NT2/D1 (cell line): ENCODE data around the gene RPRD1A.
"Not testable (repeated sequence)": the region's sequence is repeated elsewhere in the genome, so short reads cannot be mapped to it uniquely, and the experiment has no call there.

Experiments
- DNase-seq: peaks from one replicate; pipeline ENCODE4 v3.0.0-alpha.2; 2011; ENCODE audit warnings: low read depth, low spot score
- H3K27me3 ChIP-seq: 2 replicates; pipeline ENCODE4 v1.6.0; 2011; ENCODE audit warnings: mild to moderate bottlenecking; ENCODE audit not compliant: insufficient read length, insufficient read depth
- H3K36me3 ChIP-seq: 2 replicates; pipeline ENCODE4 v1.6.1; 2011; ENCODE audit warnings: mild to moderate bottlenecking, low read length, mixed read lengths; ENCODE audit not compliant: insufficient read depth, insufficient read length
- H3K4me1 ChIP-seq: 2 replicates; pipeline ENCODE4 v1.5.1; 2011; ENCODE audit not compliant: insufficient read depth, insufficient read length
- H3K4me3 ChIP-seq: 2 replicates; pipeline ENCODE4 v1.5.1; 2011; ENCODE audit warnings: low read depth; ENCODE audit not compliant: insufficient read length
- H3K9ac ChIP-seq: 2 replicates; pipeline ENCODE4 v1.6.0; 2011; ENCODE audit warnings: low read depth; ENCODE audit not compliant: insufficient read length
- H3K9me3 ChIP-seq: 2 replicates; pipeline ENCODE4 v1.5.1; 2011; ENCODE audit warnings: mild to moderate bottlenecking, low read length; ENCODE audit not compliant: insufficient read depth
- SUZ12 ChIP-seq: IDR thresholded peaks from 2 replicates; pipeline ENCODE4 v1.6.1; 2011; ENCODE audit not compliant: insufficient read length, insufficient read depth; ENCODE audit errors: extremely low read depth
- YY1 ChIP-seq: IDR thresholded peaks from 2 replicates; pipeline ENCODE4 v1.6.1; 2011; ENCODE audit not compliant: insufficient read length, insufficient read depth
- ZNF274 ChIP-seq: IDR thresholded peaks from 2 replicates; pipeline ENCODE4 v1.6.1; 2011; ENCODE audit warnings: mild to moderate bottlenecking, low read depth, low read length

RPRD1A gene

GRCh38 chr18:35969676-35970075 lies 97.7 kb downstream of the RPRD1A start:
- DNase-seq: no peak
- H3K27me3 ChIP-seq: no peaks in the 10 kb centered on the region
- H3K4me1 ChIP-seq: peaks cover 4% of the 10 kb centered on the region
- no peak for TF ChIP-seq SUZ12
- TF ChIP-seq YY1: no peak
- no peak for TF ChIP-seq ZNF274
- peaks cover 9% of the 10 kb centered on the region for H3K36me3 ChIP-seq
- no peaks in the 10 kb centered on the region for H3K9me3 ChIP-seq
- no peak overlapping the region for H3K9ac ChIP-seq
- H3K4me3 ChIP-seq: no peak overlapping the region

- DNase-seq: no peak
These were observed 99.0 kb downstream of the RPRD1A start for GRCh38 chr18:35968278-35968880.

GRCh38 chr18:35967866-35968265 lies 99.5 kb downstream of the RPRD1A start:
- H3K27me3 ChIP-seq, H3K4me1 ChIP-seq, H3K9ac ChIP-seq, H3K36me3 ChIP-seq, DNase-seq, H3K4me3 ChIP-seq, H3K9me3 ChIP-seq: not testable (repeated sequence)

More at GRCh38 chr18:35968278-35968880, 99.0 kb downstream of the RPRD1A start:
- H3K4me3 ChIP-seq: no peak overlapping the region
- H3K27me3 ChIP-seq: no peaks in the 10 kb centered on the region
- no peak overlapping the region for H3K9ac ChIP-seq
- no peaks in the 10 kb centered on the region for H3K36me3 ChIP-seq
- TF ChIP-seq ZNF274: no peak
- no peak for TF ChIP-seq YY1
- TF ChIP-seq SUZ12: no peak
- H3K4me1 ChIP-seq: no peaks in the 10 kb centered on the region
- H3K9me3 ChIP-seq: no peaks in the 10 kb centered on the region

GRCh38 chr18:35964319-35964718 lies 103.0 kb downstream of the RPRD1A start:
- TF ChIP-seq YY1 (no peak), ZNF274 (no peak)
- H3K4me1 ChIP-seq: no peaks in the 10 kb centered on the region
- no peaks in the 10 kb centered on the region for H3K36me3 ChIP-seq
- no peak for DNase-seq
- no peaks in the 10 kb centered on the region for H3K27me3 ChIP-seq
- H3K9me3 ChIP-seq: no peaks in the 10 kb centered on the region
- no peak overlapping the region for H3K4me3 ChIP-seq
- H3K9ac ChIP-seq: no peak overlapping the region

GRCh38 chr18:35962320-35962719 lies 105.0 kb downstream of the RPRD1A start:
- Histone ChIP-seq H3K4me1 (no peaks in the 10 kb centered on the region), H3K27me3 (no peaks in the 10 kb centered on the region), H3K4me3 (no peak overlapping the region), H3K9me3 (no peaks in the 10 kb centered on the region), H3K9ac (no peak overlapping the region), H3K36me3 (no peaks in the 10 kb centered on the region)
- no peak for TF ChIP-seq ZNF274
- TF ChIP-seq YY1: no peak
- DNase-seq: no peak

- no peak for TF ChIP-seq SUZ12
- no peak for TF ChIP-seq ZNF274
- no peak for TF ChIP-seq YY1
- H3K4me1 ChIP-seq: no peaks in the 10 kb centered on the region
- H3K9me3 ChIP-seq: no peaks in the 10 kb centered on the region
- no peaks in the 10 kb centered on the region for H3K27me3 ChIP-seq
- no peaks in the 10 kb centered on the region for H3K36me3 ChIP-seq
- H3K4me3 ChIP-seq: no peak overlapping the region
- H3K9ac ChIP-seq: no peak overlapping the region
- DNase-seq: no peak
These were observed 111.1 kb downstream of the RPRD1A start for GRCh38 chr18:35956226-35956625.

- no peaks in the 10 kb centered on the region for H3K27me3 ChIP-seq
- H3K36me3 ChIP-seq: no peaks in the 10 kb centered on the region
- no peak for TF ChIP-seq YY1
- TF ChIP-seq SUZ12: no peak
- TF ChIP-seq ZNF274: no peak
These were observed 113.7 kb downstream of the RPRD1A start for GRCh38 chr18:35953688-35954087.

GRCh38 chr18:35950628-35950982 lies 116.8 kb downstream of the RPRD1A start:
- Histone ChIP-seq H3K9ac (no peak overlapping the region), H3K27me3 (no peaks in the 10 kb centered on the region), H3K9me3 (no peaks in the 10 kb centered on the region), H3K36me3 (no peaks in the 10 kb centered on the region), H3K4me1 (no peaks in the 10 kb centered on the region), H3K4me3 (peak overlapping the region; percentile 83)
- no peak for DNase-seq
- TF ChIP-seq SUZ12: no peak
- TF ChIP-seq YY1: no peak
- no peak for TF ChIP-seq ZNF274

More at GRCh38 chr18:35953688-35954087, 113.7 kb downstream of the RPRD1A start:
- DNase-seq: no peak
- H3K4me3 ChIP-seq: no peak overlapping the region
- no peaks in the 10 kb centered on the region for H3K4me1 ChIP-seq
- H3K9me3 ChIP-seq: no peaks in the 10 kb centered on the region
- H3K9ac ChIP-seq: no peak overlapping the region
